Body of pancreas (tissue), 4 donors: ENCODE measurements around the gene CHSY3.

Experiments used
- CTCF ChIP-seq, 7 experiments: fragments of 450-650 bp in 4 of 7; fragments of 200-600 bp in 3 of 7; sonication (generic) in 3 of 7; IDR thresholded peaks; one replicate each; pipeline ENCODE4 v1.5.1; 2016 to 2019; ENCODE audit warnings: antibody characterized with exemption in 7 of 7
- POLR2A ChIP-seq, 3 donors: fragments of 450-650 bp; IDR thresholded peaks; one replicate each; pipeline ENCODE4 v1.6.1; 2016; ENCODE audit warnings: antibody characterized with exemption in 3 of 3, mild to moderate bottlenecking in 2 of 3

GRCh38 chr5:130198927-130199326, 294.7 kb downstream of the CHSY3 start:
- TF ChIP-seq CTCF (IDR thresholded peaks at IDR 0.05) (no peak), POLR2A (IDR thresholded peaks at IDR 0.05) (no peak)
